ENCODE measurements around the gene TRPV6. TPM values are rescaled to one million over a fixed set of nuclear protein-coding genes. Genes with fewer than 3 reads are reported as not detected.

The TRPV6 gene
- polyA plus RNA-seq, 1 donor from 2014 or later: 0.30 TPM

- no peaks in the 10 kb centered on the region for H3K9me3 ChIP-seq (ENCODE audit: low read length)
- TF ChIP-seq CTCF (IDR thresholded peaks at IDR 0.05; ENCODE audit: poor library complexity, severe bottlenecking): no peak
- no peak overlapping the region for H3K4me2 ChIP-seq (ENCODE audit: low read length)
- no peaks in the 10 kb centered on the region for H3K9me2 ChIP-seq (ENCODE audit: insufficient read depth, low read length)
- H3F3A ChIP-seq (ENCODE audit: insufficient read depth, low read length, poor library complexity, severe bottlenecking): no peaks in the 10 kb centered on the region
- H3K79me2 ChIP-seq (replicated peaks; ENCODE audit: insufficient read depth, low read length): no peaks in the 10 kb centered on the region
- no peak overlapping the region for H3K27ac ChIP-seq (ENCODE audit: low read length)
- H2AFZ ChIP-seq (ENCODE audit: low read depth, low read length): no peak overlapping the region
- no peaks in the 10 kb centered on the region for H3K27me3 ChIP-seq (ENCODE audit: insufficient read depth, low read depth, low read length)
- H3K4me3 ChIP-seq (ENCODE audit: low read length): no peak overlapping the region
- H3K36me3 ChIP-seq (ENCODE audit: insufficient read depth, low read length): no peaks in the 10 kb centered on the region
- H3K9ac ChIP-seq (ENCODE audit: low read length): no peak overlapping the region
- no peaks in the 10 kb centered on the region for H4K20me1 ChIP-seq (ENCODE audit: insufficient read depth)
Observed at GRCh38 chr7:142836426-142836825, 49.1 kb downstream of the TRPV6 start.

- no peaks in the 10 kb centered on the region for H3K27me3 ChIP-seq (ENCODE audit: insufficient read depth, low read depth, low read length)
- no peaks in the 10 kb centered on the region for H3F3A ChIP-seq (ENCODE audit: insufficient read depth, low read length, poor library complexity, severe bottlenecking)
- H3K9me2 ChIP-seq (ENCODE audit: insufficient read depth, low read length): no peaks in the 10 kb centered on the region
- H3K36me3 ChIP-seq (ENCODE audit: insufficient read depth, low read length): no peaks in the 10 kb centered on the region
- no peaks in the 10 kb centered on the region for H3K79me2 ChIP-seq (replicated peaks; ENCODE audit: insufficient read depth, low read length)
- no peak overlapping the region for H3K9ac ChIP-seq (ENCODE audit: low read length)
- H2AFZ ChIP-seq (ENCODE audit: low read depth, low read length): no peak overlapping the region
- H3K9me3 ChIP-seq (ENCODE audit: low read length): no peaks in the 10 kb centered on the region
- H3K27ac ChIP-seq (ENCODE audit: low read length): no peak overlapping the region
- no peaks in the 10 kb centered on the region for H4K20me1 ChIP-seq (ENCODE audit: insufficient read depth)
- no peak overlapping the region for H3K4me2 ChIP-seq (ENCODE audit: low read length)
- TF ChIP-seq EZH2 (IDR thresholded peaks at IDR 0.05; ENCODE audit: borderline replicate concordance, insufficient read depth, low read length, poor library complexity, severe bottlenecking): no peak
- TF ChIP-seq CTCF (IDR thresholded peaks at IDR 0.05; ENCODE audit: poor library complexity, severe bottlenecking): no peak
- no peak for TF ChIP-seq POLR2AphosphoS5 (IDR thresholded peaks at IDR 0.05)
- no peak for TF ChIP-seq TAF1 (IDR thresholded peaks at IDR 0.05; ENCODE audit: low read depth)
- no peak for TF ChIP-seq REST (IDR thresholded peaks at IDR 0.05; ENCODE audit: borderline replicate concordance)
- H3K4me3 ChIP-seq (ENCODE audit: low read length): no peak overlapping the region
Observed at GRCh38 chr7:142835487-142835886, 50.1 kb downstream of the TRPV6 start.
